Activated T-cell treated with anti-CD3 and anti-CD28 coated beads for 4 hours (primary cell): ENCODE data around the gene CLDN5.

Experiments
- DNase-seq: peaks from one replicate; pipeline ENCODE4 v3.0.0-alpha.2; 2020

CLDN5 gene

DNA sequence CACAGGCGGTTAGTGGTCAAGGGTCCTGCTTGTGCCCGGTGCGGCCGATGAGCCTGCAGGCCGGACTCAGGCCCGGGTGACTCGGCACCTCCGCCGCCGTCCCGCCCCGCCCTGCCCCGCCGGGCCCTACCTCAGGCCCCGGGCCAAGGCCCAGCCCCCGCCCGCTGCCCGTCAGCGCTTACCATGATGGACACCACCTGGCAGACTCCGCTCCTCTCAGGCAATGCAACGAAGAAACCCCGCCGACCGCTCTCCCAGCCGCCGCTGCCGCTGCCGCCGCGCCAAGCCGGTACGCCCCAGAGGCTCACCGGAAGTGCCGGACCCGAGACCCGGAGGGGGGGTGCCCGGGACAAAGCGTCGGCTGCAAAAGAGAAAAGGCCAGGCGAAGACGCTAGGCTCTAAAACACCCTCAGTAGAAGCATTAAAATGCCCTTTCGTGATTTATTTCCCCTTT, 45.3 kb downstream of the CLDN5 start, which contains the start of gene UFD1:
UFD1 (minus strand) TSS at position 293 of the 454 bp plus-strand sequence; CDS start at position 185, 108 bp downstream.
- peak; percentile 65 for DNase-seq

DNA sequence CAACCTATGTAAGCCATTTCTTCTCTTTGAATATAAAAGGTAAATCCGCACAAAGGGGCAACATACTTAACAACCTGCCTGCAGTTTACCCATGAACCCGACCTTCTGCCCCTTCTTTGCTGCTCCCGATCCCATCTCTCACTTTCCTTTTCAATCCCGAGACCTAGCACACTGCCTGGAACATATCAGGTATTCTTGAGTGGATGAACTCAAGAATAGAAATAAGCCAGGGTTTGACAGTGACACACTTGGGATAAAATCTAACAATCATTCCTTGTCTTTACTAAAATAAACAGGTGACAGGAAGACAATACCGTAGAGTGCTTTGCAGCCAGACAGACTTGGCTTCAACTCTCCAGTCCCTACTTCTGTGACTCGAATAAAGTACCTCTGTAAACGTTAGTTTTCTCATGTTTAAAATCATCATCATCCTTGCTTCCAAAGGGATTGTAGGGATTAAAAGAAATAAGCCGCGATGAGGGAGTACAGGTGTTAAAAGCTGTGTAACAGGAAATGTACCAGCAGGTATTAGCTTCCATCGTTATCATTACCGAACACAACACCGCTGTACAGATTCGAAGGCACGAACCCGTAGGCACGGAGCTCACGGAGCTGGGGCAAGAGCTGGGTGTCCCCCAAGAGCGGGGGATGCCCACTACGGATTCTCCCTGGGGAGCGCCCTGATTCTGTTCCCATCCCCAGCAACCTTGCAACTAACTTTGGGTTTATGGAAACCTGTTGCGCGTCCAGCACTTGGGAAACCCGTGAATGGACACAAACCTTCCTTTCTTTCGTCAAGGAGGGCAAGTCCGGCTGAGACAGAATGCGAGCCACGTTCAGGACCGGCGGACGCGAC, 45.9 kb downstream of the CLDN5 start:
- no peak for DNase-seq

- no peak for DNase-seq
Observed at GRCh38 chr22:19477321-19478044, 46.7 kb downstream of the CLDN5 start.

GRCh38 chr22:19476023-19476422, 48.2 kb downstream of the CLDN5 start:
- no peak for DNase-seq

DNA sequence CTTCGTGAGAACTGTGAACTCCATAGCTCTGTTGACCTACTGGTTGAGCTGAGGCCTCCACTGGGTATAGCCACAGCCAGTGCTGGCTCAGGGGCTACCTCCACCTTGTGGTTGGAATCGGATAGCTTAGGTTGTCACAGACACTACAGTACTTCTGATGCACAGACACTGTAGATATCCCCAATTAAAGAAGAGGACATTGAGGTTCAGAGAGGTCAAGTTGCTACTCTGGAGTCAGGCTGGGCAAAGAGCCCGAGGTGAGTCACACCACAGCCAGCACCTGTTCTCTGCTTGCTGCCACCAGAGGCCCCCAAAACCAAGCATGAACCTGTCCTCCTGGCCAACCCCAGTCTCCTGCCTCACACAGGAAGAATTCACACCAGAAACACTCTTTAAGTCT, 50.6 kb downstream of the CLDN5 start:
- DNase-seq, result no peak
